GM18526 (cell line): ENCODE results near the gene FAM184A.

Source experiments
- POLR2A ChIP-seq: IDR thresholded peaks from 3 replicates; pipeline ENCODE4 v1.6.1; 2011; ENCODE audit not compliant: insufficient read length; ENCODE audit errors: extremely low read depth

The FAM184A gene

GRCh38 chr6:119040636-119041035 lies 37.8 kb downstream of the FAM184A start:
- TF ChIP-seq POLR2A = no peak

GRCh38 chr6:119040229-119040628 lies 38.2 kb downstream of the FAM184A start:
- no peak for TF ChIP-seq POLR2A

- TF ChIP-seq POLR2A = no peak
Observed at GRCh38 chr6:119037941-119038623, 40.4 kb downstream of the FAM184A start.

GRCh38 chr6:119037264-119037663 lies 41.2 kb downstream of the FAM184A start:
- no peak for TF ChIP-seq POLR2A

DNA sequence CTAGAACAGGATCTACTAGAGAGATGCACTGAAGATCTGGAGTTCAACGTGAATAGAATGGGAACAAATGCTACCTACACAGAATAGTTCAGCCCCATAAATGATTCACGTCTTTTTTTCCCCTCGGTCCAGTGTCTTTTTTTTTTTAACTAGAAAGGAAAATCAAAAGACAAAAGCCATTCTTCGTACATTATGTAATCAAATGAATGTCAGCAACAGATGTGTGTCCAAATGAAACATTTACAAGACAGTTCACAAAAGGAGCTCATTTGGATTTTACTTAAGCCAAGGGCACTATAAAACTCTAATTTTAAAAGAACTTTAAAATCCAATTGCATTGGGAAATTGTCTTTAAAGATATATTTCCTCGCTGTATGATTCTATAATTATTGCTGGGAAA lies 42.4 kb downstream of the FAM184A start:
- TF ChIP-seq POLR2A = no peak

GRCh38 chr6:119035459-119035858 lies 43.0 kb downstream of the FAM184A start:
- no peak for TF ChIP-seq POLR2A

GRCh38 chr6:119034827-119035458 lies 43.5 kb downstream of the FAM184A start:
- TF ChIP-seq POLR2A = no peak

DNA sequence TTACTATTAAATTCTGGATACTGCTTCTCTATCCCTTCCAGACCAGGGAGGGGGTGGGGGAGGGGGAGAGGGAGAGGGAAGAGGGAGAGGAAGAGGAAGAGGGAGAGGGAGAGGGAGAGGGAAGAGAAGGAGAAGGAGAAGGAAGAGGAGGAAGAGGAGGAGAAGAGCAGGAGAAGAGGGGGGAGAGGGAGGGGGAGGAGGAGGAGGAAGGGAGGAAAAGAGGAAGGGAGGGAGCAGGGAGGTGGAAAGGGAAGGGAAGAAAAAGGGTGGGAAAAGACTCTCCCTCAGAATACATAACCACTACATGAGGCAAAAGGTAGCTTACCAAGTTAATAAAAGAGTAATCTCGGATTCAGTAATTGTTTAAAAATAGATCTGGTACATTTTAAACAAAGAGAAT lies 46.0 kb downstream of the FAM184A start:
- no peak for TF ChIP-seq POLR2A

DNA sequence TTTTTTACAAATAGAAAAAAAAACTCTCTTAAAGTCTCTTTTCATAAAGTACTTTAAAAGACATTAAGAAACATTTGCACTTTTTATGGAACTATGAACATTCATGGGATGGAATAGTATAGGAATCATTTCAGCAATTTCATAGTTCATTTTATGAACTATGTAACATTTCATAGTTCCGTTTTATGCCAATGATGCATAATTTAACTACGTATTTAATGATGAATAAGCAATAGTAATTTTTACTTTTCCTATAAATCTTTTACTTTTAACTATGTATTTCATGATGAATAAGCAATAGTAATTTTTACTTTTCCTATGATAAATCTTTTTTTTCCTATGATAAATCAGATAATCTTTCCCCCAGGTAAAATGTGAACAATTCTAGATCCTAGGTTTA lies 47.7 kb downstream of the FAM184A start:
- no peak for TF ChIP-seq POLR2A

GRCh38 chr6:119028091-119028490 lies 50.4 kb downstream of the FAM184A start:
- no peak for TF ChIP-seq POLR2A

DNA sequence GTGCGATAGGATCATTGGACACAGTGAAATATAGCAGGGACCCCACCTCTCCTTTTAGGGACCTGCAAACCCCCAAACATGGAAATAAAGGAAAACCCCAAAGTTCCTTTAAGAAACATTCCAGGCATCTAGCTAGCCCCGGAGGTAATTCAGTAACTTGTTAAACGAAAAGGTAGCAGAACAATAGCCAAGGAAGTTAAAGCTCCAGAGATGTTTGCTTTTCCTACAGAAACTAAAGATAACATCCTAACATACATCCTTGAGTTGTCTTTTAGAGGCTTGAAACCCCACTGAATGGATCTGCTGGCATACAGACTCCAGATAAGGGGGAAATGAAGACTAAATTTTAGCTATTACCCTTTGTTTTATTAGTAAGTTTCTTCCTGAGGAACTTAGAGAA lies 51.0 kb downstream of the FAM184A start:
- TF ChIP-seq POLR2A = no peak

- no peak for TF ChIP-seq POLR2A
Observed at GRCh38 chr6:119026822-119027221, 51.6 kb downstream of the FAM184A start.

DNA sequence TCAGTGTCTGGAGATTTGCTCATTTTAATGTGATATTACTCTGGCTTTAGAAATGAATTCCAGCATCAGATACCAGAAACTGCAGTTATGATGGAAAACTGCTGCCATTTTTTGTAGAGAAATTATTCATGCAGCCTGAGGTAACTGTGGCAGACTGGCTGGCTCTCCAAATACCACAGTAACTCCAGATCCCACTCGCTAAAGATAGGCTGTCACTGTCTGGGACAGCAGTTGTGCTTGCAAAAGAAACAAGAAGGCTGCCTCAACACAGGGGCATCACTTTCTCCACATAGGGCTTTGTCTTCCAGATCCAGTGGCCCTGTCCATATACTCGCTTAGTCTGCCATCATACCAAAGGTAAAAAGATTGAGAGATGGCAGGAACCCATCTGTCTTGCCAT lies 52.7 kb downstream of the FAM184A start:
- TF ChIP-seq POLR2A = no peak

DNA sequence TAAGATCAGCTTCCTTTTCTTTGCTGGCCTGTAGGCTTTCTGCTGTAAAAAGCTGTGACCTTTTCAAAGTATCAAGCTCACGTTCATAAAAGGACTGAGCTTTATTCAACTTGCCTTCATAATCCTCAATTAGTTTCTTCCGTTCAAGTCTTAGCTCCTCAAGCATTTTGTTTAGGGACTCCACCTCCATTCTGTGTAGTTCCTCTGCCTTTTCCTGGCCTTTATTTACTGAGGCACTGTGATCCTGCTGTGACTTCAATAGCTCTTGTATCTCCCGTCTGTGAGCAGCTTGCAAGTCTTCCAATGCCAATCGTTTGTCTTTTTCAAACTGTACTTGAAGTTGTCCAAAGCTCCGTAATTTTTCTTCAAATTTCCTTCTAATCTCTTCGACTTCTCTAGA lies 54.4 kb downstream of the FAM184A start:
- no peak for TF ChIP-seq POLR2A

- no peak for TF ChIP-seq POLR2A
Observed at GRCh38 chr6:119022796-119023195, 55.7 kb downstream of the FAM184A start.

GRCh38 chr6:119020597-119021561 lies 57.6 kb downstream of the FAM184A start:
- TF ChIP-seq POLR2A = no peak
